DMS 273 treated with DMSO at 0.1 percent for 48 hours (cell line): Measurements from ENCODE around the gene OR4E1.
"Not testable (repeated sequence)": the region's sequence is repeated elsewhere in the genome, so short reads cannot be mapped to it uniquely, and the experiment has no call there.

Source experiments
- DNase-seq: peaks from one replicate; lab custom pipeline; 2025; lab: John Stamatoyannopoulos, UW

OR4E1 gene, protein sequence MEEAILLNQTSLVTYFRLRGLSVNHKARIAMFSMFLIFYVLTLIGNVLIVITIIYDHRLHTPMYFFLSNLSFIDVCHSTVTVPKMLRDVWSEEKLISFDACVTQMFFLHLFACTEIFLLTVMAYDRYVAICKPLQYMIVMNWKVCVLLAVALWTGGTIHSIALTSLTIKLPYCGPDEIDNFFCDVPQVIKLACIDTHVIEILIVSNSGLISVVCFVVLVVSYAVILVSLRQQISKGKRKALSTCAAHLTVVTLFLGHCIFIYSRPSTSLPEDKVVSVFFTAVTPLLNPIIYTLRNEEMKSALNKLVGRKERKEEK

DNA sequence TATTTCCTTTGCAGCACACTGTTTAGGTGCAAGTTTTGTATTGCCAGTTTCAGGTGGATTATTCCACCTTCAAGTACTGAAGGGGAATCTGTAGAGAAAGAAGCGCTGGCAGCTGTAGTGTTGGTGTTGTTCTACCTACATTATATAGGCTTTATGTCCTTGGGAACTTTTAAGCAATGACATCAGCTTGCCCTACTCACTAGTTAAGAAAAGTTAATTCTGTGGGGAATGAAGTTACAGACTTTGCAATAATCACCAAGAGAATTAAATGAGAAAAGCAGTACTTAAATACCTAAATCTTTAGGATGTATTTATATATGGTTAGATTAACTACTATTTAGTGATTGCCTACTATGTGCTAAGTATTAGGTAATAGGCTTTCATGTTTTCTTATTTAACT is at the start of gene OR4E1:
Gene OR4E1, minus strand, starts transcription at position 101 of the 400 bp plus-strand sequence. CDS start 2,883 bp downstream, outside the sequence.
- no peak for DNase-seq

DNA sequence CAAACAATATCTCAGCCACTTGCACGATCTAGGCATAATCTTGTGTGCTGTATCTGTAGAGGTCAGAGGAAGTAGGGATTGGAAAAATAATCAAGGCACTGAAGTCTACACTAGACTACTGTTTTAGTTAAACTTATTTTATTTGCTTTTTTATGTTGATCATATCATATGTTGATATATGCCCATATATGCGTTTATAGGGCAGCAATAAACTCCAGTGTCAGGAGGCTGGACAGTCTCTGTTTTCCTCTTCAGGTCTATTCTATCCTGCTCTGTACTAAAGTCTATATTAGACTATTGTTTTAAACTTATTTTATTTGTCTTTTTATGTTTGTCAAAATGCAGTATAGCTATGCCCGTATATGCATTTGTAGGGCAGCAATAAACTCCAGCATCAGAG is 47.9 kb upstream of the OR4E1 start:
- no peak for DNase-seq

DNA sequence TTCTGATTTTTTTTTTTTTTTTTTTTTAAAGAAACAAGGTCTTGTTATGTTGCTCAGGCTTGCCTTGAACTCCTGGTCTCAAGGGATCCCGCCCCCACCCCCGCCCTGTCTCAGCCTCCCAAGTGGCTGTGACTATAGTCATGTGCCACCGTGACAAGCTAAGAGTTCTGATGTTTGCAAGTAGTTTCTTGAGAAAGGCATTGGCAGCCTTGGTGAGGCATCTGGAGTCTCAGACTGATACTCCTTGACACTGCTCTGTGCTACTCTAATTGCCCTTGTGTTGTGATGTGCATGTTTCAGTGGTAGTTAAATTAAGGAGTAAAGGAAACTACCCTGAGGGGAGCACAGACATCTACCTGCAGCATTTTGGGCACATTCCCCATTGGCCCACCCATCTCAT is 46.2 kb upstream of the OR4E1 start:
- no peak for DNase-seq

DNA sequence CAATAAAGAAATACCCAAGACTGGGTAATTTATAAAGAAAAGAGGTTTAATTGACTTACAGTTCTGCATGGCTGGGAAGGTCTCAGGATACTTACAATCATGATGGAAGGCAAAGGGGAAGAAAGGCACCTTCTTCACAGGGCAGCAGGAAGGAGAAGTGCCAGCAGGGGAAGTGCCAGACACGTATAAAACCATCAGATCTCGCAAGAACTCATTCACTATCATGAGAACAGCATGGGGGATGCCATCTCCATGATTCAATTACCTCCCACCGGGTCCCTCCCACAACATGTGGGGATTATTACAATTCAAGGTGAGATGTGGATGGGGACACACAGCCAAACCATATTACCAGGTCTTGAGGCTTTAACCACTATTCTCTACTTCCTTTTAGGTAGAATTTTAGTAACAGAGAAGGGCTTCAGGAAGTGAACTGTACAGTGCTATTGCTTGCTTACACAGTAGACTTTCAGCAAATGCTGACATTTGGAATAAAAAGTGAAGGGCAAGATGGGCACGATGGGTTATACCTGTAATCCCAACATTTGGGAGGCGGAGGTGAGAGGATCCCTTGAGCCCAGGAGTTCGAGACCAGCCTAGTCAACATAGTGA is 40.8 kb upstream of the OR4E1 start:
- no peak for DNase-seq

DNA sequence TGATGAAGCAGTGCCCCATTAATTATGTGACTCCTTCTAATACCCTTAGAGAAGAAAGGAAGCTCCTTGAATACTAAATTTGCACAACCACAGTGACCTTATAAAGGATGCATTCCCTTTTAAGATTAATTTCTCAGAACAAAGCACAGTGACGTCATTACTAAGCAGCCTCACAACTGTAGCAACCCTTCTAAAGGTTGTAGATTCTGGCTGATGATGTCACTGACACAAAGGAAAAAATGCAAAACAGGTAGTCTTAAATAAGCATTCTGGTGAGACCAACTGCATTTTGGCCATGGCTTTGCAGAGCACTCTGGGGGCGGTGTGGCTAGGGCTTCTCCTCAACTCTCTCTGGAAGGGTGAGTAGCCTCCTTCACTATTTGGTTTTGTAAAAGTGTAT is 38.4 kb upstream of the OR4E1 start:
- no peak for DNase-seq

DNA sequence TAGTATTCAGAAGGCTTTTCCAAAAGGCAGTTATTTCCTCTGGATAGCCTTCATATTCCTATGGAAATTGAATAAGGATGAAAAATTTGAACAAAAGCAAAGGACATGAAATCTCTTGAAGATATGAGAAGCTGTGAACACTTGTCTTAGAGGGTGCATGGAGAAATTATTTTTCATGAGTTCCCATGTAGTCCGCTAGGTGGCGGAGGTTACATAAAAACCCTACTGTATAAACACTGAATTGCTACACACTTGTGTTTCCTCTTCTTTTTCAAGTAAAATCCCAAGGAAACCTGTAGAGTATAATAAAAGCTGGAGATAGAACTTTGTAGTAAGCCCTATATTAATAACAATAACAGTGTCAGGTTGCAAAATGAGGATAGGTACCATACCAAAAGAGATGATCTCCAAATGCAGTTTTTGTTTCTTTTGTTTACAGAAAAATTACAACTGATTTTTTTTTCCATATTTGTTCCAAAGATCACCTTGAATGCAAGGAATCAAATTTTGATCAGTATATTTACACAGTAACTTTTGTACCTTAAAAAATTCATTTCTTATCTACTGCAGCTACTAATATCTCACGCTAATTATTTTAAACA is 37.8 kb upstream of the OR4E1 start:
- DNase-seq: no peak

DNA sequence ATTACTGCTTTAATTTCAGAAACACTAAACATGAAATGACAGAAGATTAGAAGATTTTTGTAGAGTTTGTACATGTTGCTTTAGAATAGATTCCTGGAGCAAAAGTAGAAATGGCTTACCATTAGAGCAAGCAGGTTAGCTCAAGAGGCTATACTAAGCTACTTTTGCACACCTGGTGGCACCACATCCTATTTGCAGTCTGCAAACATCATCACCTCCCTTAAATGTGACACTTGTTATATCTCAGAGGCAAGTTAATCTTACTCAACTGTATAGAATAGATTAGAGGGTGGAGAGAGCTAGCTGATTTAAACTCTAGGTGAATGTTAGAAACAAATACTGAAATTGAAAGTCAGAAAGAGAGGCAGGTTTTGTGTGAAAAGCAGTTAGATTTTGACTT is 30.7 kb upstream of the OR4E1 start:
- no peak for DNase-seq

DNA sequence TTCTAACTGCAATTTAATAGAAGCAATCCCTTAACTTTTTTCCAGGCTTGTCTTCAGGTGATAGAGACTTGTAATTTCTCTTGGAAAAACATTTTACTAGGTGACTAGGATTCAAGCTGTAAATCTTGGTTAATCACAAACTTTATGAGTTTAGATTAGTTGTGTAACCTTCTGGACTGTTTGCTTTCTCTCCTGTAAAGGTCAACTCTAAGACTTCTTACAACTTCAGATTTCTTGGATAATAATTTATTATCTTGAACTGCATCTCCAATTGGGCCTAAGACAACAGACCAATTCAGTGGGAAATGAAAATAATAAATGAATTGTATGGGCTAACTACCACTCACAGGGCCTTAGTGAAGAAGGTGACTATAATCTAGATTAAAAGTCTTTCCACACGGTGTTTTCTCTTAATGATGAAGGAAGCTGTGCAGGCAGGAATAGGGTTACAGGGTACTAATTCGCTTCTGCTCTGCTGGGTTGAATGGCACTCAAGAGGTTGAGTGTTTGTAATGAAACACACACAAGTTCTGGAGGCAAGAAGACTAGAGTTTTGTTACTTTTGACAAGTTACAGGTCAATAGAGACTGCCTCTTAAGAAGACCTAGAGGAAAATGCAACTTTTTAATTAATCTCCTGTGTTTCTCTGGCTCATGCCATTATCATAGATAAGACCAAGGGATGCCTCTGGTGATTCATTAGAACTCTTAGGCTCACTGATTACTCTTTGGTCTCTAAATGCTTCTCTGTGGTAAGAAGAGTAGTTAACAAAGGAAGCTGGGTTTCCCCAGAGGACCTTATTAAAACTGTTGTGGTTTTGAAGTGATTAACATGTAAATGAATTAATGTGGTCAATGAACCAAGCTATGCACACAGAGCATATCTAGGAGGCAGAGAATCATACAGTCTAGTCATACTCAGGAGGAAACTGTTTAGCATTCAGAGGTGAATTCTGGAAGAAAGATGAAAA is 30.0 kb upstream of the OR4E1 start:
- DNase-seq: no peak

DNA sequence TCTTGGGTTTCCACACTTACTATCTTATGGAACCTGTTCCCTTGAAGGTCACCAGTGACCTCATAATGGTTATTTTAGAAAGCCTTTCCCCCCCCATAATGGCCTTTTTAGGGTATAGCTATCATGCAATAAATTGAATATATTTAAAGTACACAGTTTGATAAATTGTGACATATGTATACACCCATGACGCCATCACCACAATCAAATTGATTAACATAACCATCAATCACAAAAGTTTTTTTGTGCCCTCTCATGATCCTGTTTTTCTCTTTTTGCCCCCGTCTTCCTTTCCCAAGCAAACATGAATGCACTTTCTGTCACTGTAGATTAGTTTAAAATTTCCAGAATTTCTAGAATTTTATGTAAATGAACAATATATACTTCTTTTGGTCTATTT is 28.7 kb upstream of the OR4E1 start:
- DNase-seq: no peak

DNA sequence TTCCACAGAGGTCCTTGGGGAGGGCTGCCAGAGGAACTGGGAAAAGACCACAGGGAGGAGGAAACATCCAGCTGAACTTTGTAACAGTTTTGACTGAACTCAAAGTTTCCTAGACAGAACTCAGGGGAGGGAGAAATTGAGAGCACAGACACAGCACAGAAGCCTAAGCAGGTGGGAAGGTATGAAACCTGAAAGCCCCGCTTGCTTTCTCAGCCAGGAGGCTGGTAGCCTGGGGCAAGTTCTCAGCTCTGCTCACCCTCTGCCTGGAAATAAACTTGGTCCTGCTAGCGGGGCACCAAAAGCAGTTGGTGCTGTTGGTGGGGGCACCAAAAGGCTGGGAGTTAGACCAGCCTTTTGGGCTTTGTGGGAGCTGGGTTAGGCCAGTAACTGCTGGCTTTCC is 25.9 kb upstream of the OR4E1 start:
- DNase-seq: no peak

DNA sequence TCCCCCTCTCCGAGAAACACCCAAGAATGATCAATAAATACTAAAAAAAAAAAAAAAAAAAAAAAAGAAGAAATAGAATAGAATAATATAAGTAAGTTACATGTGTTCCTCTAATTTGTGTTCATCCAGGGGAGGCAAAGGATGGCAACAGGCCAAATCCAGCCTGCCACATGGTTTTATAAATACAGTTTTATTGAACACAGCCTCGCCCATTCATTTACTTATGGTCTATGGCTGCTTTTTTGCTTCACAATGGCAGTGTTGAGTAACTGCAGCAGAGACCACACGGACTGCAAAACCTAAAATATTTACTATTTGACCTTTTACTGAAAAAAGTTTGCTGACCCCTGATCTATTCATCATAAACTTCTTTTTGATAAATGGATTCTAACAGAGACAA is 24.9 kb upstream of the OR4E1 start:
- DNase-seq: not testable (repeated sequence)

DNA sequence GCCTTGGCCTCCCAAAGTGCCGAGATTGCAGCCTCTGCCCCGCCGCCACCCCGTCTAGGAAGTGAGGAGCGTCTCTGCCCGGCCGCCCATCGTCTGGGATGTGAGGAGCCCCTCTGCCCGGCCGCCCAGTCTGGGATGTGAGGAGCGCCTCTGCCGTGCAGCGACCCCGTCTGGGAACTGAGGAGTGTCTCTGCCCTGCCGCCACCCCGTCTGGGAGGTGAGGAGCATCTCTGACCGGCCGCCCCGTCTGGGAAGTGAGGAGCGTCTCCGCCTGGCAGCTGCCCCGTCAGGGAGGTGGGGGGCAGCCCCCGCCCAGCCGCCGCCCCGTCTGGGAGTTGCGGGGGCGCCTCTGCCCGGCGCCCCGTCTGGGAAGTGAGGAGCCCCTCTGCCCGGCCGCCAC is 24.0 kb upstream of the OR4E1 start:
- DNase-seq: not testable (repeated sequence)

DNA sequence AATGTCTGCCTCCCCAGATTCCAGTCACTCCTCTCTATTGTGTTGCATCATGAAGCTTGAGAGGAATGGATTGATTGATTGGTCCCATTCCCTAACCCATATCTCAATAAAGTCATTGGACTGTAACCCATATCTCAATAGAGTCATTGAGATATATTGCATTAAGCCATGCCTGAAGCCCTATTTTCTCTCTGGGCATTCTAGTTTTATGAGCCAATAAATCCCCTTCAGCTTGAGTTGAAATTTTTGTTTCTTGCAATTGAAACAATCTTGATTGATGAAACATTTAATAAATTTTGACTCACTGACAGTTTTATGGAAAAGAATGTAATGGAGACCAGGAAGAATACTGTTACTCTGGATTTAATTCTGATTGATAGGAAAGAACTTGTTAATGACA is 20.8 kb upstream of the OR4E1 start:
- no peak for DNase-seq

DNA sequence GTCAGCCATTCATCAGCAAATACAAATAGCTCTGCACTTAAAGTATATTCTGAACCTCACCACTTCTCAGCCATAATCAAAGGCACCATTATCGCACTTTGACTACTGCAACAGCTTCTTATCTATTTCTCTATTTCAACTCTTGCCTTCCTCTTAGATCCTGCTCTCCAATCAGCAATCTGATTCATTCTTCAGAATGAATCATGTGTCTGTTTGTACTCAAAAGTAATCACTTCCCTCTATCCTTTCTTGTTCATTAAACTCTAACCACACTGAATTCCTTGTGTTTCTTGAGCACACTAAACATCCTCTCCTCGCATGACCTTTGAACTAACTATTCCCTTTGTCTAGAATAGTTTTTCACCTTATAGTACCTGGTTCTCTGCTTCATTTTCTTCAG is 12.8 kb upstream of the OR4E1 start:
- no peak for DNase-seq

DNA sequence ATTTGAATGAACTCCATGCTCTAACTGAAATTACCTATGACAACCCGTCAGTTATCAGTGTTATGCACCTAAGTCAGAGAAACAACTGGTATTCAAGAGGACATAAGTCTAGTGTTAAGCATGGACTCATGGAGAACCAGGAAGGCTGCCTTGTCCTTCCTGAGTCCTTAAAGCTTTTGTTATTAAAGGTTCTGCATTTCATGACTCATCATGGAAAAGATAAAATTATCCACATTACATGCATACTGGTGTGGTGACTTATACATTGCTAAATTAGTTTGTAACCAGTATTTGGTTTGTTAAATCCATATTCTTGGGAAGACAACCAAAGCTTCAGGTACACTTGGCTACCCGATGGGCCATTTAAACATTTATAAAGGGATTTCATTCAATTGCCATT is 6.5 kb upstream of the OR4E1 start:
- DNase-seq: no peak

DNA sequence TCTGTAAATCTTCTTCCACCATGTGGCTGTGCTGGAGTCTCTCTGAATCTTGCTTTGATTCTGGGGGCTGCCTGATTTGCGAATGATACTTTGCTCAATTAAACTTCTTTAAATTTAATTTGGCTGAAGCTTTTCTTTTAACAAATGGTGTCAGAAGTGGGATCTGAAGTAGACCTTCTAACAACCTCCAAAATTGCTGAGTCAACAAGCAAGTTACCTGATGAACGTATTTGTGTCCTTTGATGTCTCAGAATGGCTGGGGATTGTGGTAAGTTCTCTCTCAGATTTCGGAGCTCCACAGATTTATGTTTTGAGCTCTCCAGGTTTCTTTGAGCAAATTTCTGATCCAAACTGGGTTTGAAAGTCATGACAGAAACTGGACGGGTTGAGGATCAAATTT is 1.9 kb upstream of the OR4E1 start:
- no peak for DNase-seq

DNA sequence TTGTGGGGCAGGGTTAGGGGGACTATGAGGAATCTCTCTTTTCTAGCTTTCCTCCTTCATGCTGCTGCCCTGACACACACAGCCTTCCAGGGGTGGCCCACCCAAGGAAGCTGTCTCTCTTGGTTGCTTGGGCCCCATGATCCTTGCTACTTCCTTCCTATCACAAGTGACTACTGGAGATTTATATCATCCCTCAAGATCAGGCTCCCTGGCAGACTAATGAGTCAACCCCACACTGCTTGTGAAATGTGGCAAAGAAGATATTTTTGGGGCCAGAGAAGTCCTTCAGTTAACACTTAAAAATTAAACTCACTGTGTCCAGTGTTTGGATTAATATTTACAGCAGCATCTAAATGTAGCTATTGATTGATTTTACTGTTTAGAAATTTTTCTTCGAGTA is 1.5 kb downstream of the OR4E1 start:
- no peak for DNase-seq

DNA sequence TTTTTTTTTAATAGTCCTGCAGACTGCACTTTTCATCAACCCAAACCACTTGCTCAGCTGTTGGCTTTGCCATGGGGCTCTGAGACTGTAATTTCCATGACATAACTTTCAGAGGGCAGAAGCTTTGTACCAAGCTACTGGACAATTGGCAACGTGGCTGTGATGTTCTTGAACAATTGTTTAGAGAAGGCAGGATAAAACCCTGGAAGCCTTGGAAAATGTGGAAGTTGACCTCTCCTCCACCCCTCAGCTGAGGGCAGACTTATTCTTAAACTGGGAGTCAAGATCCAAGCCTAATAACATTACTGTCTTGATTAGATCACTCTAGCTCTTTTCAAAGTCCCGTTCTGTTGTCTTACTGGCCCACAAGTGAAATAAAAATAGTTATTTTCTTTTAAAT is 2.2 kb downstream of the OR4E1 start:
- DNase-seq: no peak

DNA sequence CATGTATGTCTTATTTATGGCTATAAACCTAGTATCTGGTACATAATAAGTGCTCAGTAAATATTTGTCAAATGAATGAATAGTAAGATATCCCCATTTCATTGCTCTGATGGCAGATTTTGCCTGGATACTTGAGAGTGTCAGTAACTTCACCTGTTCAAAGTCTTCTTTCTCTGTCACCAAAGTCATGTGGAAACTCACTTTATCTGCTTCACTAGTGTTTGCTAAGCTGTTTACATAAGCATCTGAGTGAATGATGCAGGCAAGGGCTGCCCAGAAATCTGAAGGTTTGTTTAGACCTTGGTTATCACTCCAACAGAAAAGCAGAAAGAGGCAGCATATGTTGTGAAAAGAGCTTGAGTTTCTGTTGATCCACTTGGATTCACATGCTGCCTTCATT is 4.3 kb downstream of the OR4E1 start:
- DNase-seq: no peak

DNA sequence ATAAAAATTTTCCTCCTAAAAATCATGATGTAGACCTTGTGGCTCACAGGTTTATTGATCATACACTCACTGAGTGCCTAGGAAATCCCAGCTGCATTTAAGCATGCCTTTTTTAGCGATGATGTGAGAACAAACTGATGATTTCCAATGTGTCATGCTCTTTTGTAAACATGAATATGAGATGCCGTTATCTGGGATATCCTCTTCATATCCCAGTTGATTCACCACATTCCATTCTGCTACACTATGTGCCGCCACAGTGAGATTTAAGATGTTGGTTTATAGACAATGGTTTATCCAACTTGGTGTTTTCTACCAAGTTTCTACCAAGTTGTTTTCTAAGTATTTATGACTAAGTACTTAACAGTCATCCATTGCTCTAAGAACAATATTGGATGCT is 5.2 kb downstream of the OR4E1 start:
- no peak for DNase-seq

DNA sequence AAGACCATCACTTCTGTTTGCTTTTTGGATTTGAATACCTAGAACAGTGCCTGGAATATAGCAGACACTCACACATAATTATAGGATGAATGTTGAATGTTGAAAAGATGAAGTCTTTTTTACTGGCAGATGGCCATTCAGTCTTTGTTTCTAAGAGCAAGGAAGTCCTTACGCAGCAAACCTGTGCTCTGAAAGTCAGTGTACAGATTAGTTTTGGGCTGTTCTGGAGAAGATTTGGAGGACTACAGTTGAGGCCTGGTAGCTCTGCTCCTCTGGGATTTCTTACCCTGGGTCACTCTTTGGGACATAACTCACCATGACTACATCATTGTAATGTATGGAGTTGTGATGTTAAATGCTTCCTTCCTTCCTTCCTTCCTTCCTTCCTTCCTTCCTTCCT is 16.6 kb downstream of the OR4E1 start:
- no peak for DNase-seq

DNA sequence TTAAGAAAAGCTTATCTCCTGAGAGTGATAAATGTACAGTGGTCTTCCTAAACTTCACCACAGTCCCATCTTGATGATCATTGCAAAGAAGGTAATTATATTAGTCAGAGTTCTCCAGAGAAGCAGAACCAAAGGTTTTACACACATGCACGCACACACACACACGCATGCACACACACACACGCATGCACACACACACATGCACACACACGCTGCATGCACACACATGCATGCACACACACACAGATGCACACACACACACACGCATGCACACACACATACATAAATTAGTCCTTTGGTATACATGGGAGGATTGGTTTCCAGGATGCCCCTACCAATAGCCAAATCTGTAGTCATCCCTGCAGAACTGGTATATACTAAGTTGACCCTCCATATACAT is 19.4 kb downstream of the OR4E1 start:
- DNase-seq: no peak
